Body of pancreas (tissue), 4 donors: ENCODE results near the gene MAS1L.

Experiments
- CTCF ChIP-seq, 7 experiments: fragments of 450-650 bp in 4 of 7; fragments of 200-600 bp in 3 of 7; sonication (generic) in 3 of 7; IDR thresholded peaks; one replicate each; pipeline ENCODE4 v1.5.1; 2016 to 2019; ENCODE audit warnings: antibody characterized with exemption in 7 of 7
- POLR2A ChIP-seq, 3 donors: fragments of 450-650 bp; IDR thresholded peaks; one replicate each; pipeline ENCODE4 v1.6.1; 2016; ENCODE audit warnings: antibody characterized with exemption in 3 of 3, mild to moderate bottlenecking in 2 of 3

GRCh38 chr6:29532320-29532951, 44.7 kb upstream of the MAS1L start:
- TF ChIP-seq POLR2A (IDR thresholded peaks at IDR 0.05) = no peak
- TF ChIP-seq CTCF (IDR thresholded peaks at IDR 0.05) = no peak
